Tibial nerve (tissue), 4 donors: Measurements from ENCODE around the gene UBE2G1.

Experiments used
- CTCF ChIP-seq, 5 experiments: fragments of 200-600 bp in 3 of 5; fragments of 450-650 bp in 2 of 5; sonication (generic) in 3 of 5; IDR thresholded peaks; one replicate each; pipeline ENCODE4 v1.5.1; 2016 to 2019; ENCODE audit warnings: antibody characterized with exemption in 5 of 5, mild to moderate bottlenecking in 3 of 5, moderate library complexity in 2 of 5
- EP300 ChIP-seq, 2 donors: sonication (generic); formaldehyde crosslinking; IDR thresholded peaks; one replicate each; pipeline ENCODE4 v1.6.1; 2017; ENCODE audit warnings: antibody characterized with exemption in 2 of 2, mild to moderate bottlenecking in 1 of 2
- POLR2A ChIP-seq, 2 donors: fragments of 450-650 bp; IDR thresholded peaks; one replicate each; pipeline ENCODE4 v1.6.1; 2017; ENCODE audit warnings: antibody characterized with exemption in 2 of 2, mild to moderate bottlenecking in 2 of 2, moderate library complexity in 2 of 2

- no peak for TF ChIP-seq POLR2A (IDR thresholded peaks at IDR 0.05)
- TF ChIP-seq CTCF (IDR thresholded peaks at IDR 0.05), result no peak
- no peak for TF ChIP-seq EP300 (IDR thresholded peaks at IDR 0.05)
Observed at GRCh38 chr17:4287710-4288109, 78.8 kb downstream of the UBE2G1 start.
